Measurements from ENCODE around the gene CYBC1.

DNA sequence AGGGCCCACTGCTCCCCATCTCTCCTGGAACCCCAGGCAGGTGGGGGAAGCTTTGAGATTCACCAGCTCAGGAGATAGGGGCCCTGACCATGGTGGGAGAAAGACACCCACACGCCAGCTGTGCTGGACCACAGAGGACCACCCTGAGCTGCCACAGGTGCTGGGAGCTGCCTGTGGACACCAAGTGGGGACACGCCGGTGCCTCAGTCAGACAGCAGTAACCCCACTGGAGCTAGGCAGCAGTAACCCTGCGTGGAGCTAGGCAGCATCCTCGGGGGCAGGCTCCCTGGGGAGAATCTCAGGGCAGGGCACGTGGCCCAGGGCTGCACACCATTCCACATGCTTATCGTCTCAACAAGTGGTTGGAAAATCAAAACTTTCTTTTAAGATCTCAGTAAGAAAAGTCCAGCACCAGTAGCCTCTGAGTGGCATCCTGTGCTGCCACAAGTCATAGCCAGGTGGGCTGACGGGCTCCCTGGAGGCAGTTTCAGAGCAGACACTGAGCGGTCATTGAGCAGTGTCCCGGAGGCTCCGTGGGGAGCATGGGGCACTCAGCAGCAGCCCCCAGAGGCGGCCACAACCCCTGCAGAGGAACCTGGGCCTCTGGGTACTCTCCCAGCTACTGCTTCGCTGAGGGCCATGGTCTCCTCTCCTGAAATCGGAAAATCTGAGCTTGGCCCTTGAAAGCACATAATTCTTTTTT is 40.4 kb downstream of the CYBC1 start:
- TF ChIP-seq SMC3 (IDR thresholded peaks at IDR 0.05) = no peak
- TF ChIP-seq NR3C1 (IDR thresholded peaks at IDR 0.05) = no peak
- TF ChIP-seq, protein P1, sequence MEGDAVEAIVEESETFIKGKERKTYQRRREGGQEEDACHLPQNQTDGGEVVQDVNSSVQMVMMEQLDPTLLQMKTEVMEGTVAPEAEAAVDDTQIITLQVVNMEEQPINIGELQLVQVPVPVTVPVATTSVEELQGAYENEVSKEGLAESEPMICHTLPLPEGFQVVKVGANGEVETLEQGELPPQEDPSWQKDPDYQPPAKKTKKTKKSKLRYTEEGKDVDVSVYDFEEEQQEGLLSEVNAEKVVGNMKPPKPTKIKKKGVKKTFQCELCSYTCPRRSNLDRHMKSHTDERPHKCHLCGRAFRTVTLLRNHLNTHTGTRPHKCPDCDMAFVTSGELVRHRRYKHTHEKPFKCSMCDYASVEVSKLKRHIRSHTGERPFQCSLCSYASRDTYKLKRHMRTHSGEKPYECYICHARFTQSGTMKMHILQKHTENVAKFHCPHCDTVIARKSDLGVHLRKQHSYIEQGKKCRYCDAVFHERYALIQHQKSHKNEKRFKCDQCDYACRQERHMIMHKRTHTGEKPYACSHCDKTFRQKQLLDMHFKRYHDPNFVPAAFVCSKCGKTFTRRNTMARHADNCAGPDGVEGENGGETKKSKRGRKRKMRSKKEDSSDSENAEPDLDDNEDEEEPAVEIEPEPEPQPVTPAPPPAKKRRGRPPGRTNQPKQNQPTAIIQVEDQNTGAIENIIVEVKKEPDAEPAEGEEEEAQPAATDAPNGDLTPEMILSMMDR (IDR thresholded peaks at IDR 0.05) = no peak
- TF ChIP-seq, protein P2, sequence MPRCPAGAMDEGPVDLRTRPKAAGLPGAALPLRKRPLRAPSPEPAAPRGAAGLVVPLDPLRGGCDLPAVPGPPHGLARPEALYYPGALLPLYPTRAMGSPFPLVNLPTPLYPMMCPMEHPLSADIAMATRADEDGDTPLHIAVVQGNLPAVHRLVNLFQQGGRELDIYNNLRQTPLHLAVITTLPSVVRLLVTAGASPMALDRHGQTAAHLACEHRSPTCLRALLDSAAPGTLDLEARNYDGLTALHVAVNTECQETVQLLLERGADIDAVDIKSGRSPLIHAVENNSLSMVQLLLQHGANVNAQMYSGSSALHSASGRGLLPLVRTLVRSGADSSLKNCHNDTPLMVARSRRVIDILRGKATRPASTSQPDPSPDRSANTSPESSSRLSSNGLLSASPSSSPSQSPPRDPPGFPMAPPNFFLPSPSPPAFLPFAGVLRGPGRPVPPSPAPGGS (IDR thresholded peaks at IDR 0.05) = no peak
- TF ChIP-seq HDAC2 (IDR thresholded peaks at IDR 0.05) = no peak
- no peak for TF ChIP-seq POLR2A (IDR thresholded peaks at IDR 0.05; ENCODE audit: low read length)
- TF ChIP-seq, protein P3, sequence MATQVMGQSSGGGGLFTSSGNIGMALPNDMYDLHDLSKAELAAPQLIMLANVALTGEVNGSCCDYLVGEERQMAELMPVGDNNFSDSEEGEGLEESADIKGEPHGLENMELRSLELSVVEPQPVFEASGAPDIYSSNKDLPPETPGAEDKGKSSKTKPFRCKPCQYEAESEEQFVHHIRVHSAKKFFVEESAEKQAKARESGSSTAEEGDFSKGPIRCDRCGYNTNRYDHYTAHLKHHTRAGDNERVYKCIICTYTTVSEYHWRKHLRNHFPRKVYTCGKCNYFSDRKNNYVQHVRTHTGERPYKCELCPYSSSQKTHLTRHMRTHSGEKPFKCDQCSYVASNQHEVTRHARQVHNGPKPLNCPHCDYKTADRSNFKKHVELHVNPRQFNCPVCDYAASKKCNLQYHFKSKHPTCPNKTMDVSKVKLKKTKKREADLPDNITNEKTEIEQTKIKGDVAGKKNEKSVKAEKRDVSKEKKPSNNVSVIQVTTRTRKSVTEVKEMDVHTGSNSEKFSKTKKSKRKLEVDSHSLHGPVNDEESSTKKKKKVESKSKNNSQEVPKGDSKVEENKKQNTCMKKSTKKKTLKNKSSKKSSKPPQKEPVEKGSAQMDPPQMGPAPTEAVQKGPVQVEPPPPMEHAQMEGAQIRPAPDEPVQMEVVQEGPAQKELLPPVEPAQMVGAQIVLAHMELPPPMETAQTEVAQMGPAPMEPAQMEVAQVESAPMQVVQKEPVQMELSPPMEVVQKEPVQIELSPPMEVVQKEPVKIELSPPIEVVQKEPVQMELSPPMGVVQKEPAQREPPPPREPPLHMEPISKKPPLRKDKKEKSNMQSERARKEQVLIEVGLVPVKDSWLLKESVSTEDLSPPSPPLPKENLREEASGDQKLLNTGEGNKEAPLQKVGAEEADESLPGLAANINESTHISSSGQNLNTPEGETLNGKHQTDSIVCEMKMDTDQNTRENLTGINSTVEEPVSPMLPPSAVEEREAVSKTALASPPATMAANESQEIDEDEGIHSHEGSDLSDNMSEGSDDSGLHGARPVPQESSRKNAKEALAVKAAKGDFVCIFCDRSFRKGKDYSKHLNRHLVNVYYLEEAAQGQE (IDR thresholded peaks at IDR 0.05) = no peak
- TF ChIP-seq, protein P4, sequence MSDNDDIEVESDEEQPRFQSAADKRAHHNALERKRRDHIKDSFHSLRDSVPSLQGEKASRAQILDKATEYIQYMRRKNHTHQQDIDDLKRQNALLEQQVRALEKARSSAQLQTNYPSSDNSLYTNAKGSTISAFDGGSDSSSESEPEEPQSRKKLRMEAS (IDR thresholded peaks at IDR 0.05) = no peak
- no peak for TF ChIP-seq CHD2 (IDR thresholded peaks at IDR 0.05; ENCODE audit: low read length, partially characterized antibody)
- TF ChIP-seq, protein P5, sequence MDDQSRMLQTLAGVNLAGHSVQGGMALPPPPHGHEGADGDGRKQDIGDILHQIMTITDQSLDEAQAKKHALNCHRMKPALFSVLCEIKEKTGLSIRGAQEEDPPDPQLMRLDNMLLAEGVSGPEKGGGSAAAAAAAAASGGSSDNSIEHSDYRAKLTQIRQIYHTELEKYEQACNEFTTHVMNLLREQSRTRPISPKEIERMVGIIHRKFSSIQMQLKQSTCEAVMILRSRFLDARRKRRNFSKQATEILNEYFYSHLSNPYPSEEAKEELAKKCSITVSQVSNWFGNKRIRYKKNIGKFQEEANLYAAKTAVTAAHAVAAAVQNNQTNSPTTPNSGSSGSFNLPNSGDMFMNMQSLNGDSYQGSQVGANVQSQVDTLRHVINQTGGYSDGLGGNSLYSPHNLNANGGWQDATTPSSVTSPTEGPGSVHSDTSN (IDR thresholded peaks at IDR 0.05) = no peak
- TF ChIP-seq MAZ (IDR thresholded peaks at IDR 0.05; ENCODE audit: borderline replicate concordance, low read depth, low read length) = no peak
- TF ChIP-seq RNF2 (IDR thresholded peaks at IDR 0.05; ENCODE audit: borderline replicate concordance, low read depth) = no peak
- TF ChIP-seq EP300 (IDR thresholded peaks at IDR 0.05) = no peak
- no peak for TF ChIP-seq KDM5A (IDR thresholded peaks at IDR 0.05)
